IMR-90 (cell line): Measurements from ENCODE around the gene SDK1. TPM values are rescaled to one million over a fixed set of nuclear protein-coding genes. Genes with fewer than 3 reads are reported as not detected.

Source experiments
- ATAC-seq: fragments of 200-7000 bp; cut with Tn5 transposase; 2 replicates; pipeline ENCODE4 v1.9.1; 2020; ENCODE audit warnings: low read depth, mild to moderate bottlenecking, moderate library complexity
- BruUV-seq: library from RNA; stranded (reverse); fragments of 400-500 nt; replicated peaks from 2 replicates; lab custom pipeline; 2021; lab: Mats Ljungman, UMichigan
- CTCF ChIA-PET: fragments of 300-600 bp; formaldehyde crosslinking; extraction: SDS; loops from one replicate; lab custom pipeline; 2021; ENCODE audit warnings: antibody characterized with exemption; lab: Yijun Ruan, JAX
- POLR2A ChIA-PET: fragments of 300-600 bp; sonication (Branson Sonifier 250); formaldehyde crosslinking; loops from one replicate; lab custom pipeline; 2022; ENCODE audit warnings: antibody characterized with exemption; ENCODE audit not compliant: unreplicated experiment; lab: Charles Lee
- DNase-seq: peaks from one replicate; pipeline ENCODE4 v3.0.0; 2013
- H2AFZ ChIP-seq: replicated peaks from 2 replicates; pipeline ENCODE3; 2013; ENCODE audit warnings: low read length, mild to moderate bottlenecking; ENCODE audit not compliant: poor library complexity
- H2AK5ac ChIP-seq: 2 replicates; pipeline ENCODE4 v1.6.1; 2013; ENCODE audit warnings: low read depth, low read length, inconsistent platforms
- H2AK9ac ChIP-seq: replicated peaks from 2 replicates; pipeline ENCODE3; 2013; ENCODE audit warnings: mild to moderate bottlenecking, low read depth, low read length, moderate library complexity; ENCODE audit not compliant: poor library complexity
- H2BK120ac ChIP-seq: 2 replicates; pipeline ENCODE4 v1.6.1; 2013; ENCODE audit warnings: low read depth, low read length, inconsistent platforms
- H2BK15ac ChIP-seq: 3 replicates; pipeline ENCODE4 v1.6.1; 2013; ENCODE audit warnings: low read depth, low read length, inconsistent platforms
- H2BK20ac ChIP-seq: 2 replicates; pipeline ENCODE4 v1.6.1; 2013; ENCODE audit warnings: low read depth, mild to moderate bottlenecking, inconsistent platforms, low read length, moderate library complexity
- H2BK5ac ChIP-seq: 2 replicates; pipeline ENCODE4 v1.6.1; 2013; ENCODE audit warnings: mild to moderate bottlenecking, low read depth, low read length, inconsistent platforms; ENCODE audit not compliant: poor library complexity, severe bottlenecking
- H3K14ac ChIP-seq: replicated peaks from 2 replicates; pipeline ENCODE4 v1.6.1; 2013; ENCODE audit warnings: low read depth, low read length, inconsistent platforms
- H3K18ac ChIP-seq: 2 replicates; pipeline ENCODE4 v1.6.1; 2013; ENCODE audit warnings: low read depth, low read length, control low read depth
- H3K23ac ChIP-seq: 2 replicates; pipeline ENCODE4 v1.6.1; 2013; ENCODE audit warnings: low read depth, low read length, inconsistent platforms
- H3K27ac ChIP-seq: 2 replicates; pipeline ENCODE4 v1.5.1; 2013; ENCODE audit warnings: mild to moderate bottlenecking, control low read depth, low read length; ENCODE audit not compliant: insufficient read depth
- H3K27me3 ChIP-seq: 2 replicates; pipeline ENCODE4 v1.6.1; 2013; ENCODE audit warnings: low read length; ENCODE audit not compliant: control insufficient read depth, insufficient read depth
- H3K36me3 ChIP-seq: 2 replicates; pipeline ENCODE4 v1.6.1; 2013; ENCODE audit warnings: low read length, mixed read lengths; ENCODE audit not compliant: control insufficient read depth, insufficient read depth
- H3K4ac ChIP-seq: 2 replicates; pipeline ENCODE4 v1.6.1; 2013; ENCODE audit warnings: low read depth, low read length, inconsistent platforms
- H3K4me1 ChIP-seq: 2 replicates; pipeline ENCODE4 v1.6.1; 2013; ENCODE audit warnings: low read length, mixed read lengths; ENCODE audit not compliant: control insufficient read depth, insufficient read depth
- H3K4me2 ChIP-seq: 2 replicates; pipeline ENCODE4 v1.6.1; 2013; ENCODE audit warnings: low read depth, mild to moderate bottlenecking, control low read depth, low read length, moderate library complexity
- H3K4me3 ChIP-seq: 2 replicates; pipeline ENCODE4 v1.5.1; 2013; ENCODE audit warnings: low read depth, mild to moderate bottlenecking, control low read depth, low read length, moderate library complexity; ENCODE audit not compliant: insufficient read depth
- H3K56ac ChIP-seq: 2 replicates; pipeline ENCODE4 v1.6.1; 2013; ENCODE audit warnings: low read length, inconsistent platforms; ENCODE audit not compliant: insufficient read depth; ENCODE audit errors: extremely low read depth
- H3K79me1 ChIP-seq, 2 experiments: 2 replicates each; pipeline ENCODE4 v1.6.1; 2013; ENCODE audit warnings: low read length in 2 of 2, inconsistent platforms in 1 of 2, low read depth in 1 of 2
- H3K9ac ChIP-seq: 2 replicates; pipeline ENCODE4 v1.6.1; 2013; ENCODE audit warnings: low read depth, low read length, control low read depth
- H3K9me1 ChIP-seq: 2 replicates; pipeline ENCODE4 v1.6.1; 2013; ENCODE audit warnings: low read length, inconsistent platforms; ENCODE audit not compliant: insufficient read depth
- H3K9me3 ChIP-seq: 2 replicates; pipeline ENCODE4 v1.6.1; 2013; ENCODE audit warnings: low read length; ENCODE audit not compliant: control insufficient read depth, insufficient read depth
- H4K20me1 ChIP-seq: 2 replicates; pipeline ENCODE4 v1.6.1; 2013; ENCODE audit warnings: low read length, inconsistent platforms; ENCODE audit not compliant: insufficient read depth
- H4K5ac ChIP-seq: 2 replicates; pipeline ENCODE4 v1.6.1; 2013; ENCODE audit warnings: mild to moderate bottlenecking, low read depth, low read length, control low read depth
- H4K8ac ChIP-seq, 2 experiments: 2 replicates each; pipeline ENCODE4 v1.6.1; 2013; ENCODE audit warnings: low read depth in 2 of 2, low read length in 2 of 2, control low read depth in 1 of 2, inconsistent platforms in 1 of 2
- H4K91ac ChIP-seq: 2 replicates; pipeline ENCODE4 v1.6.1; 2013; ENCODE audit warnings: low read depth, low read length, inconsistent platforms; ENCODE audit not compliant: insufficient read depth
- CTCF ChIP-seq: conservative IDR thresholded peaks from 2 replicates; pipeline ENCODE4 v1.5.1; 2012; ENCODE audit warnings: mild to moderate bottlenecking, low read depth, low read length, improper control_type of control experiment
- FOS ChIP-seq: fragments of 150-350 bp; IDR thresholded peaks from 2 replicates; pipeline ENCODE4 v1.6.1; 2016; ENCODE audit warnings: low read depth, low read length
- RCOR1 ChIP-seq: IDR thresholded peaks from 2 replicates; pipeline ENCODE4 v1.6.1; 2012; ENCODE audit warnings: mild to moderate bottlenecking, low read length, improper control_type of control experiment; ENCODE audit not compliant: insufficient replicate concordance
- USF2 ChIP-seq: fragments of 150-350 bp; IDR thresholded peaks from 2 replicates; pipeline ENCODE4 v1.6.1; 2017; ENCODE audit warnings: mild to moderate bottlenecking, antibody characterized with exemption, low read length, low read depth
- WGBS, 2 experiments: methylation state at CpG; one replicate each; pipeline versions ENCODE4 v1.1.5 to v1.1.7; 2013; ENCODE audit warnings: missing lambda C conversion rate in 2 of 2; ENCODE audit not compliant: insufficient read length in 1 of 2; ENCODE audit errors: extremely low coverage in 2 of 2; 5-methylcytosine and 5-hydroxymethylcytosine counted together
- dilution Hi-C: fragments of 300-500 bp; cut with HindIII; formaldehyde crosslinking; loops from one replicate; pipeline ENCODE4 v1.14.3; 2018; ENCODE audit warnings: low sequenced_read_pairs; ENCODE audit not compliant: unreplicated experiment
- in situ Hi-C: fragments of 300-500 bp; cut with MboI; formaldehyde crosslinking; loops from 3 replicates; pipeline ENCODE4 v1.14.3; 2019; ENCODE audit warnings: low sequenced_read_pairs, inconsistent platforms, mixed read lengths
- intact Hi-C: fragments of 100-400 bp; cut with micrococcal nuclease; formaldehyde crosslinking; loops from 2 replicates; pipeline ENCODE4 v1.10.0; 2022
- polyA plus RNA-seq, 3 experiments: library from polyadenylated mRNA; depleted of rRNA; stranded (reverse); fragments of >200 nt; gene quantifications; 2 replicates each; pipeline ENCODE4 v1.2.3, GENCODE V29; 2012; ENCODE audit warnings: low replicate concordance in 1 of 3
- total RNA-seq: library from RNA; depleted of rRNA; stranded (reverse); fragments of >200 nt; gene quantifications from 2 replicates; pipeline ENCODE4 v1.2.3, GENCODE V29; 2012

SDK1 gene
- total and polyA plus RNA-seq, 2 of the 4 experiments (the other 2 are of a cell fraction) = 1.5 to 1.6 TPM

GRCh38 chr7:4307316-4308204, 1006.5 kb downstream of the SDK1 start:
- no peak overlapping the region for H3K56ac ChIP-seq
- H3K4me1 ChIP-seq = no peaks in the 10 kb centered on the region
- BruUV-seq = no TSS peak
- no peak overlapping the region for H3K27ac ChIP-seq
- no peak overlapping the region for H3K4ac ChIP-seq
- H3K4me2 ChIP-seq = no peak overlapping the region
- no peak overlapping the region for H2BK120ac ChIP-seq
- H3K18ac ChIP-seq = no peak overlapping the region
- no peaks in the 10 kb centered on the region for H4K20me1 ChIP-seq
- no peaks in the 10 kb centered on the region for H3K9me1 ChIP-seq
- H4K5ac ChIP-seq = no peak overlapping the region
- H3K27me3 ChIP-seq = no peaks in the 10 kb centered on the region
- no peak overlapping the region for H3K23ac ChIP-seq
- no peaks in the 10 kb centered on the region for H3K79me1 ChIP-seq
- no peak overlapping the region for H2BK15ac ChIP-seq
- no peak overlapping the region for H3K9ac ChIP-seq
- no peaks in the 10 kb centered on the region for H3K36me3 ChIP-seq
- no peak overlapping the region for H4K8ac ChIP-seq
- CTCF ChIA-PET = no interaction called here
- ATAC-seq = no peak
- H2AK5ac ChIP-seq = no peak overlapping the region
- no peak overlapping the region for H2AFZ ChIP-seq
- H3K4me3 ChIP-seq = no peak overlapping the region
- no peak overlapping the region for H4K91ac ChIP-seq
- DNase-seq = no peak
- intact Hi-C loops = no loop called here
- TF ChIP-seq RCOR1 (no peak), FOS (no peak), CTCF (no peak), USF2 (no peak)
- H2AK9ac ChIP-seq = no peak overlapping the region
- H3K9me3 ChIP-seq = peaks cover 23% of the 10 kb centered on the region
- WGBS, 2 experiments = 64% methylated on average over 15 of the region's 28 CpGs; no CpG with 5 or more reads in 1 of the 2 experiments
- in situ Hi-C loops = no loop called here
- H2BK20ac ChIP-seq = no peak overlapping the region
- dilution Hi-C loops = no loop called here
- H3K14ac ChIP-seq = no peak overlapping the region
- POLR2A ChIA-PET = no interaction called here
- no peak overlapping the region for H2BK5ac ChIP-seq
